NCI-H1436 treated with DMSO at 0.1 percent for 48 hours (cell line): Measurements from ENCODE around the gene STXBP5L.
"Not testable (repeated sequence)": the region's sequence is repeated elsewhere in the genome, so short reads cannot be mapped to it uniquely, and the experiment has no call there.

Experiments used
- DNase-seq: peaks from one replicate; lab custom pipeline; 2025; lab: John Stamatoyannopoulos, UW

Gene STXBP5L

DNA sequence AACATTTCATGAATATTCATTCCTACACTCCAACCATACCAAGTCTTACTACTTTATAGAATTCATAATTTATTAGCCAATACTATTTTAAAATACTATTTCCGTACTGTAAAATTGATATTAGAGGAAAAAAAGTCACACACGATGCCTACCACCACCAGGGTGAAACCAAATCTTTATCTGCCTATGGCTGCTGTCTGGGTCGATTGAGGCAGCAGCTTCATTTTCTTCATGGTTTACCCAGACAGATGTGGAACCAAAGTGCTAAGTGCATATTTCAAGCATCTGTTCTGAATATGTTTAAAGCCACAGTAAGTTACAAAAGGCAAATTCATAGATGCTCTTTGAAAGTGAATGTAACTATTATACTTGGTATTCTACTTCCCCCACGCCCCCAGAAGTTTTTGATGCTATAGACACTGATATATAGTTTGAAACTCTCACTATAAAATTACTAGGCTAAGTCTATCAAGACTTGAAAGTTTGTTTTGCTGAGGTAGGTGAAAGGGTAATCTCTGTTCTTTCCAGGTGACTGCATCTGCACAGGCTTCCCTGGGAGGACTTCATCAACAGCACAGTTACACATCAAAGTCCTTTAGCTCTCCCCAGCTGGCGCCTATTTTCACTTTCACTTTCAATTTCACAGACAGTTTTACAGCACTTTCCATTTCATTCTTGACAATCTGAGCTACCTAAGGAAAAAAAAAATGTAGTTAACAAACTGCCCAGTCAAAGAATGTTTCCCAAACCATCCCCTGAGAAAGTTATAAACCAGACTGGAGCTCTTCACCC lies 523.9 kb downstream of the STXBP5L start:
- no peak for DNase-seq

DNA sequence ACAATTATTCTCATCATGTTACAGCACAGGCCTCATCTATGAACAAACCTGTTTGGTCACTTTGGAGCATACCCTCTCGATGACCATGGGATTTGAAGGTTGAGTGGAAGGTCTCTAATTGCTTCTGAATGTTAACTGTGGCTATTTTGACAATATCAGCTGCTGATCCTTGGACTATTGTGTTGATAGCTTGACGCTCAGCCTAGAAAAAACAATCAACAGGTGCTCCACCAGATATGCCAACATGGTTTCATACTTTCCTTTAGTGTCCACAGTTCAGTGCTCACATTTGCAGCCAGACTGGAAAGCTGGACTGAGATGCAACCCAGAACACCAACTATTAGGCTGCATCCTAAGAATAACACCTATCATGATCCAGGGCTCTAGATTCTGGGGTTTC lies 528.1 kb downstream of the STXBP5L start:
- no peak for DNase-seq

- DNase-seq, result no peak
These were observed 528.6 kb downstream of the STXBP5L start for GRCh38 chr3:121436641-121437040.

DNA sequence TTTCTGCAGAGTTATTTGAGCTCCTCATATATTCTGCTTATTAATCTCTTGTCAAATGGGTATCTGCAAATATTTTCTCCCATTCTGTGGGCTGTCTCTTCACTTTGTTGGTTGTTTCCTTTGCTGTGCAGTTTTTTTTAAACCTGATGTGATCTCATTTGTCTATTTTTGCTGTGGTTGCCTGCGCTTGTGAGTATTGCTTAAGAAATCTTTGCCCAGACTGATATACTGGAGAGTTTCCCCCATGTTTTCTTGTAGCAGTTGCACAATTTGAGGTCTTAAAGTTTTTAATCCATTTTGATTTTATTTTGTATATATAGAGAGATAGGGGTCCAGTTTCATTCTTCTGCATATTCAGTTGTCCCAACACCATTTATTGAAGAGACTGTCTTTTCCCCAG lies 535.5 kb downstream of the STXBP5L start:
- no peak for DNase-seq

- DNase-seq, result not testable (repeated sequence)
These were observed 543.7 kb downstream of the STXBP5L start for GRCh38 chr3:121451752-121452151.

- DNase-seq, result no peak
These were observed 554.6 kb downstream of the STXBP5L start for GRCh38 chr3:121462565-121462964.

DNA sequence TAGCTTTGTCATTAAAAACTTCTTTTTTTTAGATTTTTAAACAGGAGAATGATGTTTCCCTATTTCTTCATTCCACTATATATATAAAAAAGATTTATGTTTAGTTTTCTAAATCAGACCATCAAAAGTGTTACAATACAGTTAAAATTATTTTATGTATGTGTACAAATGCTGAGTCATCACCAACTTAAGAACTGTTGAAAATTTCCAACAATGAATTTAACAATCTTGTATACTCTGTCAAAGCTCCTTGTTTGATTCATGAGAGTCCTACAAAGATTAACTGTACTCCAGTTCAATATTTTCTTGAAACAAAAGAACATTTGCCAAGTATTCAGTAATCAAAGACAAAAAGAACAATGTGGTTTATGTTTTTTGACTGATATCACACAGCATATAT lies 555.7 kb downstream of the STXBP5L start:
- no peak for DNase-seq

GRCh38 chr3:121467085-121467484 lies 559.1 kb downstream of the STXBP5L start:
- DNase-seq, result no peak

DNA sequence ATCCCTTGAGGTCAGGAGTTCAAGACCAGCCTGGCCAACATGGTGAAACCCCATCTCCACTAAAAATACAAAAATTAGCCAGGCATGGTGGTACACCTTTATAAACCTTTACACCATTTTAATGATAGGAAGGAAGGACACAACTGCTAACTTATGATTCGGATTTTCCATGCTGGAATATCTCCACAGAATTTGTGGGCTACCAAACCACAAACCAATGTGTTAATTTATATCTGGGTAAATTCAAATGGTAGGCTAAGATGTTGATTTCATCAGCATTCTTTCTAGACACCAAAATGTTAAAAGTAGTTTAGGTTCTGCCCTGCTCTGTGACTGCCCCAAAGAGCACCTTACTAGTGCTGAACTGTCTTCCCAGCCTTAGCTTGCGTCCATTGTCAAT lies 565.0 kb downstream of the STXBP5L start:
- DNase-seq, result no peak
